Natural killer cell treated with Interleukin-12 subunit alpha and Interleukin-12 subunit beta and Interleukin-15 and Interleukin-18, amount 100 ng/mL, for 72 hours (primary cell): ENCODE data around the gene ANO10. TPM values are rescaled to one million over a fixed set of nuclear protein-coding genes. Genes with fewer than 3 reads are reported as not detected.
"Not testable (repeated sequence)": the region's sequence is repeated elsewhere in the genome, so short reads cannot be mapped to it uniquely, and the experiment has no call there.

Experiments
- ATAC-seq, 2 donors: fragments of 150-1000 bp; cut with Tn5 transposase in 1 of 2; sonication (Bioruptor Pico), chemical (Tn5 transposase) in 1 of 2; 2 replicates each; pipeline ENCODE4 v1.10.0; 2021
- DNase-seq: peaks from one replicate; pipeline ENCODE4 v3.0.0; 2022; ENCODE audit warnings: low spot score
- H3K27ac Mint-ChIP-seq, 2 donors: 1 replicate in 1 of 2; 2 replicates in 1 of 2; pipeline ENCODE4 v1.8.0; 2022; ENCODE audit warnings: mixed read lengths in 2 of 2, mild to moderate bottlenecking in 1 of 2, moderate library complexity in 1 of 2
- H3K27me3 Mint-ChIP-seq, 2 donors: 1 replicate in 1 of 2; 2 replicates in 1 of 2; pipeline ENCODE4 v1.8.0; 2022; ENCODE audit warnings: mixed read lengths in 2 of 2
- H3K36me3 Mint-ChIP-seq: one replicate; pipeline ENCODE4 v1.8.0; 2022; ENCODE audit warnings: mixed read lengths
- H3K4me1 Mint-ChIP-seq, 2 donors: 1 replicate in 1 of 2; 2 replicates in 1 of 2; pipeline ENCODE4 v1.8.0; 2022; ENCODE audit warnings: low read depth in 2 of 2, mixed read lengths in 2 of 2, mild to moderate bottlenecking in 1 of 2
- H3K4me3 Mint-ChIP-seq: one replicate; pipeline ENCODE4 v1.8.0; 2022; ENCODE audit warnings: mixed read lengths
- H3K9me3 Mint-ChIP-seq: 2 replicates; pipeline ENCODE4 v1.8.0; 2022; ENCODE audit warnings: mixed read lengths
- total RNA-seq, 2 donors: library from RNA; stranded (reverse); gene quantifications; one replicate each; pipeline ENCODE4 v1.2.3, GENCODE V29; 2022

The ANO10 gene
- total RNA-seq, 2 donors from 2014 or later, result 11.8 to 15.4 TPM

GRCh38 chr3:43534675-43535074 is 87.1 kb downstream of the ANO10 start:
- Mint-ChIP-seq H3K4me1 (no peaks in the 10 kb centered on the region), H3K27ac (no peak overlapping the region), H3K27me3 (no peaks in the 10 kb centered on the region), H3K4me3 (no peak overlapping the region), H3K9me3 (no peaks in the 10 kb centered on the region), H3K36me3 (no peaks in the 10 kb centered on the region)
- ATAC-seq (no peak), DNase-seq (no peak)

DNA sequence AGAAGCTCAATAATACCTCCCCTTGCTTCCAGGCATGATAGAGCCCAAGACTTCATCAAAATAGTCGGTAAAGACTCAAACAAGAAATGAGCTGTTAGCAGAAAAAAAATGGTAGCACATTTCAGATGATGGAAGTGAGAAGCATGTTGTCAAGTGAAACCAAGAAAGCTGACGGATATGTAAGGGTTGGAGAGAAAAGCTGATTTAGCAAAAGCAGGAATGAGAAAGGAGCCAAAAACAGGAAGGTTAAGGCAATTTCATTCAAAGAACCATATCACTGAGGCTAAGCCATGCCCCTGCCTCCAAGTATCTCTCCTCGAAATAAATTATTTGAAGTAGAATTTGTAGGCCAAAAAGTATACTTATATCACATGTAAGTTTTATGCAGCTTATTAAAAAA is 88.8 kb downstream of the ANO10 start:
- no peak for ATAC-seq
- Mint-ChIP-seq H3K4me1 (no peaks in the 10 kb centered on the region), H3K27me3 (no peaks in the 10 kb centered on the region), H3K4me3 (no peak overlapping the region), H3K9me3 (no peaks in the 10 kb centered on the region), H3K36me3 (peaks cover 7% of the 10 kb centered on the region), H3K27ac (no peak overlapping the region)
- DNase-seq, result no peak

GRCh38 chr3:43531835-43532234 is 90.0 kb downstream of the ANO10 start:
- no peaks in the 10 kb centered on the region for H3K9me3 Mint-ChIP-seq
- DNase-seq, result no peak
- H3K36me3 Mint-ChIP-seq, result peaks cover 14% of the 10 kb centered on the region
- H3K4me1 Mint-ChIP-seq, result no peaks in the 10 kb centered on the region
- H3K27me3 Mint-ChIP-seq, result no peaks in the 10 kb centered on the region
- H3K27ac Mint-ChIP-seq, result no peak overlapping the region
- H3K4me3 Mint-ChIP-seq, result no peak overlapping the region
- ATAC-seq, result no peak

- no peak for ATAC-seq
- Mint-ChIP-seq H3K36me3 (peaks cover 14% of the 10 kb centered on the region), H3K27ac (no peak overlapping the region), H3K9me3 (no peaks in the 10 kb centered on the region), H3K4me3 (no peak overlapping the region), H3K4me1 (no peaks in the 10 kb centered on the region), H3K27me3 (no peaks in the 10 kb centered on the region)
- DNase-seq, result no peak
Measured at GRCh38 chr3:43528498-43529099, 93.2 kb downstream of the ANO10 start.

DNA sequence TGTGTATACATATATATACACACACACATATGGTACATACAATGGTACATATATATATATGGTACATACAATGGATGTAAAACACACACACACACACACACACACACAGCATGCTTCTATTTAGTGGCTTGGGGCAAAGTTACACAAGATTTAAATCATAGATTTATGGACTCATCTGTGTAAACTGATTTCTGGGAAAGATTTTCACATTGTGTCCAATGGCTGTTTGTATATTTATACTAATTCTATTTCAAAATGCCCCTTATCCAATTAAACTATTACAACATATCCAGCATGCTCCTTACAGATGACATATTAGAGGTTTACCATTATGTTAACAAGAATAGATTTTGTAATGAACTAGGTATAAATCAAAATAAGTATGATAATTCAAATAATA is 94.9 kb downstream of the ANO10 start:
- Mint-ChIP-seq H3K4me1 (no peaks in the 10 kb centered on the region), H3K27me3 (no peaks in the 10 kb centered on the region), H3K36me3 (peaks cover 14% of the 10 kb centered on the region), H3K27ac (no peak overlapping the region), H3K9me3 (no peaks in the 10 kb centered on the region), H3K4me3 (no peak overlapping the region)
- DNase-seq (no peak), ATAC-seq (no peak)

DNA sequence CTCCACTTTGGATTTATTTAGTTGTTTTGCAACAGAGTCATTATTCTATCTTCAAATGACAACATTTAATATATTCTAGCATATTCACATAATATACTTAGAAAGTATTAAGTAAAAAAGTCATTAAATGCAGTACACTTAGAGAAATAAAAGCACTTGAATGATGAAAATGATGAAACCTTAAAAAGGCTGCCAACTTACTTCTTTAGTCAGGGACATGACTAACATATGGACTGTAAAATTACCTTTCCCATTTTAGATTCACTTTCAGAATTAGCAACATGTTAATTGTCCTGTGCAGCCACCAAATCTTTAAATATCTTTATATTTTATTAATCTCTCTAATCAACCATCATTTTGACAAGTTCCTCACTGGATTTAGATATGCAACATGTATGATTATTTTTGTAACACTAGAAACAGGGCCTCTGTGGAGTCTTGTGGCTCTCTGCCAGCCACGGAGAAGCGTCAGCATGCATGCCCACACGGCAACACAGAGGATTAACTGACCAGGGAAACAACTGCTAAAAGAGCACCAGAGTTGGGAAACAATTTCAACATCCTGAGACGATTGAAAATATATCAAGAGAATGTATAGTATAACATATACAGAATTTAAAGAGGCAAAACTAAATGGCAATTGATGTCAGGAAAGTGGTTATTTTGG is 95.7 kb downstream of the ANO10 start:
- peaks cover 17% of the 10 kb centered on the region for H3K36me3 Mint-ChIP-seq
- H3K4me3 Mint-ChIP-seq, result no peak overlapping the region
- no peaks in the 10 kb centered on the region for H3K9me3 Mint-ChIP-seq
- ATAC-seq, result no peak
- no peak for DNase-seq
- H3K27me3 Mint-ChIP-seq, result no peaks in the 10 kb centered on the region
- H3K4me1 Mint-ChIP-seq, result no peaks in the 10 kb centered on the region
- H3K27ac Mint-ChIP-seq, result no peak overlapping the region

- ATAC-seq, result no peak
- DNase-seq, result no peak
- no peak overlapping the region for H3K27ac Mint-ChIP-seq
- no peaks in the 10 kb centered on the region for H3K9me3 Mint-ChIP-seq
- H3K4me3 Mint-ChIP-seq, result no peak overlapping the region
- no peaks in the 10 kb centered on the region for H3K4me1 Mint-ChIP-seq
- H3K27me3 Mint-ChIP-seq, result no peaks in the 10 kb centered on the region
- H3K36me3 Mint-ChIP-seq, result peaks cover 20% of the 10 kb centered on the region
Measured at GRCh38 chr3:43525386-43525785, 96.4 kb downstream of the ANO10 start.

DNA sequence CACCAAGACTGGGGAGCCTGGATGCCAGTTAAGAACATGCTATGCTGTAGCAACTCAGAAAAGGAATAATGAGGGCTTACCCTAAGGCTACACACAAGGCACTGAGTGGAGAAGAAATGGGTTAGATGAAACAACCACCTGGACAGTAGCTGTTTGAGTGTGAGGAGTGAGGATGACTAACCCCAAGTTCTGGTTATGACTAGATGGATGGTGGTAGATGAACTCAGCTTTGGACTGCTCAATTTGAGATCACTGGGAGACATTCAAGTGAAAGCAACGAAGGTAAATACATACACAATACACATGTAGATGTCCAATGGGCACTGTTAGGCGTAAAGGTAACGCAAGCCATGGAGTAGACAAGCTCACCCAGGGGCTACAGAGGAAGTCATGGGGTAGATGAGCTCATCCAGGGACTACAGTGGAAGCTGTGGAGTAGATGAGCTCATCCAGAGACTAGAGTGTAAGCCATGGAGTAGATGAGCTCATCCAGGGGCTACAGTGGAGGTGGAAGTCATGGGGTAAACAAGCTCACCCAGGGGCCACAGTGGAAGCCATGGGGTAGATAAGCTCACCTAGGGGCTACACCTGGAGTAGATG is 98.3 kb downstream of the ANO10 start:
- H3K4me1 Mint-ChIP-seq, result no peaks in the 10 kb centered on the region
- H3K27me3 Mint-ChIP-seq, result no peaks in the 10 kb centered on the region
- DNase-seq, result no peak
- H3K36me3 Mint-ChIP-seq, result peaks cover 36% of the 10 kb centered on the region
- peak; percentile 85 to 93 for ATAC-seq
- H3K9me3 Mint-ChIP-seq, result peaks cover 11% of the 10 kb centered on the region
- no peak overlapping the region for H3K27ac Mint-ChIP-seq
- no peak overlapping the region for H3K4me3 Mint-ChIP-seq

DNA sequence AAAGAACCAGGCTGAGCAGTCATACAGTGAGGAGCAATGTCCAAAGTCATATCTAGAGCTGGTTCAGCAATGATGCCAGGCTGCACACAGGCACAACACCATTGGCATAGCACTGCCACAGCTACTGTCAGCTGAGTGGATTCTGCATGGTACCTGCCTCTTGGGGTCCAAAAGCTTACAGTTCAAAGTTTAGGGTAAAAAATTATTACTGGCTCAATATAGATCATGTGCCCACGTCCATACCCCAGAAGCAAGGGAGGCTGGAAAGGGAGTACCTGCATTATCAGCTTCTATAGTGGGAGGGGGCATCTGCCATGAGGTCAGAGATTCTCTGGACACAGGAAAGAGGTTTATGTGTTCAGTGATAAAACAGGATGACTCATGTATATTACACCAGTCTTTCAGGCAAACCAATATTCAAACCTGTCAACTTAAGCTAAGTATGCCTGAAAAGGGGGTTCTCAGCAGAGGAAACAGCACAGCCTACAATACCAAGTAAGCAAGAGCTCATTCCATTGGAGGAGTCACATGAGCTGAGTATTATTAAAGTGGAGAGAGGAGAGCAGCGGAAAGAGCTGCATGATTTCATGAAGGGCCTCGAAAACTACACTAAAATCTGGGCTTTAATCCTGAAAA is 99.0 kb downstream of the ANO10 start:
- H3K27me3 Mint-ChIP-seq, result no peaks in the 10 kb centered on the region
- H3K27ac Mint-ChIP-seq, result no peak overlapping the region
- ATAC-seq (peak in 1 of 2 donors; percentile 41), DNase-seq (no peak)
- H3K36me3 Mint-ChIP-seq, result peaks cover 33% of the 10 kb centered on the region
- H3K9me3 Mint-ChIP-seq, result peaks cover 11% of the 10 kb centered on the region
- no peak overlapping the region for H3K4me3 Mint-ChIP-seq
- no peaks in the 10 kb centered on the region for H3K4me1 Mint-ChIP-seq

DNA sequence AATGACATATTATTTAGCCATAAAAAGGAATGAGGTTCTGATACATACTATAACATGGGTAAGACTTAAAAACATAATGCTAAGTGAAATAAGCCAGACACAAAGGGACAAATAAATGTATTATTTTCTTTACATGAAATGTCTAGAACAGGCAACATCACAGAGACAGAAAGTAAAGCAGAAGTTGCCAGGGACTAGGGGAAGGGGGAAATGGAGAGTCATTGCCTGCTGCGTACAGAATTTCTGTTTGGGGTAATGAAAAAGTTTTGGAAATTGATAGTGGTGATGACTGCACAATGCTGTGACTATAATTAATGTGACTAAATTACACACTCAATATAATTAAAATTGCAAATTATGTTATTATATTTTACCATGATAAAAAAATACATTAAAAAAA is 99.9 kb downstream of the ANO10 start:
- H3K36me3 Mint-ChIP-seq, result peaks cover 28% of the 10 kb centered on the region
- no peak overlapping the region for H3K27ac Mint-ChIP-seq
- DNase-seq, result no peak
- no peaks in the 10 kb centered on the region for H3K4me1 Mint-ChIP-seq
- H3K4me3 Mint-ChIP-seq, result no peak overlapping the region
- ATAC-seq, result no peak
- no peaks in the 10 kb centered on the region for H3K27me3 Mint-ChIP-seq
- H3K9me3 Mint-ChIP-seq, result peaks cover 11% of the 10 kb centered on the region

GRCh38 chr3:43518515-43518914 is 103.3 kb downstream of the ANO10 start:
- peaks cover 15% of the 10 kb centered on the region for H3K9me3 Mint-ChIP-seq
- DNase-seq, ATAC-seq, H3K4me3 Mint-ChIP-seq, H3K4me1 Mint-ChIP-seq, H3K27ac Mint-ChIP-seq, H3K27me3 Mint-ChIP-seq: not testable (repeated sequence)
- peaks cover 33% of the 10 kb centered on the region for H3K36me3 Mint-ChIP-seq

DNA sequence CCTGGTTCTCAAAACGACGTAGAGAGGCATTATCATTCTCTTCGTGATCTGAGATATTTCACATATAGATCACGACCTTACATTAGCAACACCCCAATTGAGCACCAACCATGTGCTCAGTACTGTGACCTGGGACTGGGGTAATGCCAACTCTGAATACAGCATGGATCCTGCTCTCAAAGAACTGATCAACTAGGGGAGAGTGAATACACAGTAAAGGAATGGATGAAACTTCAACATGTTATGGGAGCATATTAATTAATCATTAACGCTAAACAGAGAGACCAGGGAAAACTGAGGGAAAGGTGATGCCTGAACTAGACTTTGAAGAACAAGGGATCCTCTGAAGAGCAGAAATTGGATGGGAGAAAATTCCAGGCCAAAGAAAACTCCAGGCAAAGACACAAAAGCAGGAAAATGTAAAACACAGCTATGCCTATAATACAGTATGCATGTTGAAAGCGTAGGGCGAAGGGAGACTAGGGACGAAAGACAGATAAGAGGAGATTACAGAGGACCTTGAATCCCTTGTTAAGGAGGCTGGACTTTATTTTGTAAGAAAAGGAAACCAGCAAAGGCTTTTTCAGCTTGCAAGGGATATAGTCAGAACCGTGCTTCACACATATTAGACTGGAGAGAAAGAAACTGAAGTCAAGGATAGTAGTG is 105.7 kb downstream of the ANO10 start:
- no peak overlapping the region for H3K4me3 Mint-ChIP-seq
- ATAC-seq (no peak), DNase-seq (no peak)
- peaks cover 15% of the 10 kb centered on the region for H3K9me3 Mint-ChIP-seq
- peaks cover 30% of the 10 kb centered on the region for H3K36me3 Mint-ChIP-seq
- H3K27ac Mint-ChIP-seq, result no peak overlapping the region
- no peaks in the 10 kb centered on the region for H3K27me3 Mint-ChIP-seq
- H3K4me1 Mint-ChIP-seq, result peaks cover 0 to 5% of the 10 kb centered on the region in 2 donors

- Mint-ChIP-seq H3K27me3 (no peaks in the 10 kb centered on the region), H3K9me3 (peaks cover 15% of the 10 kb centered on the region), H3K27ac (no peak overlapping the region), H3K4me1 (peaks cover 0 to 5% of the 10 kb centered on the region in 2 donors), H3K36me3 (peaks cover 27% of the 10 kb centered on the region), H3K4me3 (no peak overlapping the region)
- ATAC-seq, result peak in 1 of 2 donors; percentile 48
- DNase-seq, result no peak
Measured at GRCh38 chr3:43515208-43515917, 106.4 kb downstream of the ANO10 start.
